OCI-M2 (cell line): Measurements from ENCODE around the gene ZNF625.
"Not testable (repeated sequence)": the region's sequence is repeated elsewhere in the genome, so short reads cannot be mapped to it uniquely, and the experiment has no call there.

Experiments used
- DNase-seq: peaks from one replicate; lab custom pipeline; 2025; ENCODE audit not compliant: unreplicated experiment; lab: John Stamatoyannopoulos, UW

Gene ZNF625

GRCh38 chr19:12139269-12139668 is 17.3 kb downstream of the ZNF625 start:
- no peak for DNase-seq

DNA sequence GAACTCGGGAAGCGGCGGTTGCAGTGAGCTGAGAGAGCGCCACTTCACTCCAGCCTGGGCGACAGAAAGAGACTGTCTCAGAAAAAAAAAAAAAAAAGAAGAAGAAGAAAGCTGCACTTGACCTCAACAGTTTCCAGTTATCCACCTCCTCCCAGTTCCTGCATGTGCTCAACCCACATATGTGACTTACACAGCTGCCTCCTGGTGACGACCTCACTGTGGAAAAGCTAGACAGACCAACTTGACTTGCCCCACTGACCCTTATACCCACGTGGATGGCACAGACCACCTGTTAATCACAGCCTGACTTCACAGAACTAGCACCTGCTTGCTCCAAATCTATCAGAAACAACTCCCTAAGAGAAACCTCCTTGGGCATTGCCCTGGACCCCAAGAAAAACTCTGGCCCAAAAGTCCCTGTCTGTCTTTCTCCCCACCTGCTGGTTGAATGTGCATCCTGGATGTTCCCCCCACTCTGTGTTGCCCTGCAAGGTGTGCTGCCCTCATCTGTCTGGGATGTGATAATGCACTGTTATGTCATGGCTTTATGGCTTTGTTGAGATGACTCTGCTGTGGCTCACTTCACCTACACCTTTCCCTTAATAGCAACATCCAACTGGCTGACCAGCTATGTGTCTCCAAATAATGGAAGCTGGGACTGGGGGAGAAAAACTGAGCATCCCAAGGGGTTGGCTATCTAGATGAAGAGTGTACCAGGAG is 19.2 kb downstream of the ZNF625 start:
- no peak for DNase-seq

GRCh38 chr19:12133069-12133468 is 23.5 kb downstream of the ZNF625 start:
- no peak for DNase-seq

GRCh38 chr19:12126707-12127106 is 29.8 kb downstream of the ZNF625 start:
- no peak for DNase-seq

DNA sequence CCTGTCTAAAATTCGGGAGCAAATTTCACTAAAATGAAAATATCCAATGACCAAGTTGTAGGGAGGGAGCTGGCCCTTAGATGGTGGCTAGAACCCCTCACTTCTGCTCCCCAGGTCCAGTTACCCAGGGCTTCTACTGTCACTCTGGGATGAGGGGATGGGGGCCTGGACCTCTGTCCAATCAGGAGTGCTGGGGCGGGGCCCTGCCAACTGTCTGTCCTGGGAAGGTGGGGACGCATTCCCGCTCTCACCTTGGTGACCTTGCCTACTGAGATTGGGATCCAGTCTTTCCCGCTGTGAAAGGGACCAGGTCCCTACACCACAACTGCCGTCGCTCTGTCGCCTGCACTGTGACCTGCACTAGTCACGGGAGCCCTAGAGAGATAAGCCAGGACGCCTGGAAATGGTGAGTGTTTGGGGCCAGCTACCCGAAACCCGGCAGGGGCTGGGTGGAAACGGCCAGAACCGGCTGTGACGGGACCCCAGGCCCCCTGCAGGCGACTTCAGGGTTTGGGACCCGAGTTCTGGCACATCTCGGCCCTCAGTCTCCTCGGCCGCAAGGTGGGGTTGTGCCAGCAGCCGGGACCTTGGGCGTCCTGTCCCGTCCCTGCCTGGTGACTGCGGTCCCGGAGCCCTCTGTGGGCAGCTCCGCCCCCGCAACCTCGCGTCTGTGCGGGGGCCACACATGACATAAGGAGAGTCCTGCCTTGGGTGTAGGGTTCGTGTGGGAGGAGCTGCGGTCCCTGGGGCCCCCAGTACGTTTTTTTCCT is 39.1 kb downstream of the ZNF625 start:
- DNase-seq: no peak

GRCh38 chr19:12113121-12113520 is 43.4 kb downstream of the ZNF625 start:
- DNase-seq: no peak

DNA sequence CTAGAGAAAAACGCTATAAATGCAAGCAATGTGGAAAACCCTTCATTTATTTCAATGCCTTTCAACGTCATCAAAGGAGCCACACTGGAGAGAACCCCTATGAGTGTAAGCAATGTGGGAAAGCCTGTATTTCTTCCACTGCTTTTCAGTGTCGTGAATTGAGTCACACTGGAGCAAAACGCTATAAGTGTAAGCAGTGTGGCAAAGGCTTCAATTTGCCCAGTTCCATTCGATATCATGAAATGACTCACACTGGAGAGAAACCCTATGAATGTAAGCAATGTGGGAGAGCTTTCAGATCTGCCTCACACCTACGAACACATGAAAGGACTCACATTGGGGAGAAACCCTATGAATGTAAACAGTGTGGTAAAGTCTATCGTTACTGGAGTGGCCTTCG is 43.8 kb downstream of the ZNF625 start:
- no peak for DNase-seq

GRCh38 chr19:12111943-12112637 is 44.4 kb downstream of the ZNF625 start:
- DNase-seq: no peak

DNA sequence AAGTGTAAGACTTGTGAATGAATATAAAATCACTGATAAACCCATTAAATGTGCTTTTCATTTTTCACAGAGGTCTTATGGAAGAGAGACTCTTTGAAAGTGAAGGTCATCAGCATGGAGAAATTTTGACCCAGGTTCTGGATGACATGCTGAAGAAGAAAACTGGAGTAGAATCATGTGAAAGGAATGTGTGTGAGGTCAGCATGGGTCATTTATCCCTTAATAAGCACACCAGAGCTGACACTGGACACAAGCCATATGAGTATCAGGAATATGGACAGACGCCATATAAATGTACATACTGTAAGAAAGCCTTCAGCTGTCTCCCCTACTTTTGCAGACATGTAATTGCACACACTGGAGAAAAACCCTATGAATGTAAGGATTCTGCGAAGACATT is 45.4 kb downstream of the ZNF625 start:
- DNase-seq: no peak

GRCh38 chr19:12103909-12104308 is 52.6 kb downstream of the ZNF625 start:
- DNase-seq: not testable (repeated sequence)

DNA sequence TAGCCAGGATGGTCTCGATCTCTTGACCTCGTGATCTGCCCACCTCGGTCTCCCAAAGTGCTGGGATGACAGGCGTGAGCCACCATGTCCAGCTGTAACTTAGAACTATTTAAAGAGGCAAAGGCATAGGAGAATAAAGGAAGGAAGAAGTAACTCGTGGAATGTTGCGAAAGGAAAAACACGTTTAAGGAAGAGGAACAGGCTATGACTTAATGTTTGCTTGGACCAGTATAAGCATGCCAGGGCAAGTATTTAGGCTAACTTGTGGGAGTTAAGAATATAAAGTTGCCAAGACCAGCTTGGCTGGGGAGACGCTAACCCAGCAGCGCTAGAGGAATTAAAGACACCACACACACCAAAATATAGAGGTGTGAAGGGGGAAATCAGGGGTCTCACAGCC is 58.5 kb downstream of the ZNF625 start:
- DNase-seq: no peak

GRCh38 chr19:12095111-12095790 is 61.3 kb downstream of the ZNF625 start:
- no peak for DNase-seq
